GM12878 (cell line): ENCODE results near the gene IFNA13. TPM values are rescaled to one million over a fixed set of nuclear protein-coding genes. Genes with fewer than 3 reads are reported as not detected.
A peak's percentile ranks its signal among the peaks of the same experiment; 100 is the strongest.

ENCODE experiments used
- ATAC-seq: fragments of 200-7000 bp; cut with Tn5 transposase; 3 replicates; pipeline ENCODE4 v1.9.1; 2020; ENCODE audit warnings: mild to moderate bottlenecking, moderate library complexity
- BruUV-seq: library from RNA; stranded (reverse); fragments of 400-500 nt; replicated peaks from 2 replicates; lab custom pipeline; 2021; lab: Mats Ljungman, UMichigan
- CTCF ChIA-PET: fragments of 300-600 bp; sonication (Branson Sonifier 250); formaldehyde crosslinking; extraction: SDS; loops from one replicate; lab custom pipeline; 2021; ENCODE audit warnings: inconsistent platforms; lab: Yijun Ruan, JAX
- POLR2A ChIA-PET: fragments of 350-600 bp; formaldehyde crosslinking; extraction: SDS; loops from one replicate; lab custom pipeline; 2021; ENCODE audit warnings: inconsistent platforms; lab: Charles Lee
- RAD21 ChIA-PET: fragments of 300-600 bp; sonication (Branson Sonifier 250); formaldehyde crosslinking; loops from one replicate; lab custom pipeline; 2023; ENCODE audit warnings: antibody characterized with exemption; ENCODE audit not compliant: unreplicated experiment; lab: Charles Lee
- SMC1A ChIA-PET: fragments of 300-600 bp; sonication (Branson Sonifier 250); formaldehyde crosslinking; loops from one replicate; lab custom pipeline; 2023; ENCODE audit not compliant: unreplicated experiment, uncharacterized antibody; lab: Charles Lee
- DNase-seq: peaks from one replicate; pipeline ENCODE4 v3.0.0-alpha.2; 2011; ENCODE audit warnings: low read depth, low spot score
- FAIRE-seq: peaks from 3 replicates; lab custom pipeline; 2011; peaks lifted over from hg19 to GRCh38; lab: Jason Lieb, UNC
- H2AFZ ChIP-seq: 2 replicates; pipeline ENCODE4 v1.6.0; 2011; ENCODE audit warnings: low read depth, low read length, control low read depth; ENCODE audit not compliant: control insufficient read depth
- H3K27ac ChIP-seq: 2 replicates; pipeline ENCODE4 v1.5.1; 2011; ENCODE audit warnings: control low read depth; ENCODE audit not compliant: control insufficient read depth, insufficient read depth
- H3K27me3 ChIP-seq, 2 experiments: replicated peaks in 1 of 2; 2 replicates each; pipeline versions ENCODE4 v1.6.0 to v1.6.1; 2011; ENCODE audit warnings: low read length in 1 of 2; ENCODE audit not compliant: control insufficient read depth in 2 of 2, insufficient read depth in 2 of 2
- H3K36me3 ChIP-seq, 2 experiments: 2 replicates each; pipeline ENCODE4 v1.5.1; 2011; ENCODE audit warnings: low read length in 1 of 2; ENCODE audit not compliant: control insufficient read depth in 2 of 2, insufficient read depth in 2 of 2
- H3K4me1 ChIP-seq: 2 replicates; pipeline ENCODE4 v1.6.1; 2011; ENCODE audit warnings: mild to moderate bottlenecking, low read length, moderate library complexity, mixed read lengths; ENCODE audit not compliant: control insufficient read depth, insufficient read depth
- H3K4me2 ChIP-seq: 2 replicates; pipeline ENCODE4 v1.6.0; 2011; ENCODE audit warnings: control low read depth; ENCODE audit not compliant: control insufficient read depth, insufficient read depth
- H3K4me3 ChIP-seq: fragments of 200-600 bp; sonication (generic); 2 replicates; pipeline ENCODE4 v1.5.1; 2016
- H3K79me2 ChIP-seq: 2 replicates; pipeline ENCODE4 v1.6.0; 2011; ENCODE audit warnings: low read length; ENCODE audit not compliant: control insufficient read depth, insufficient read depth
- H3K9ac ChIP-seq: 2 replicates; pipeline ENCODE4 v1.8.0; 2011; ENCODE audit warnings: low read length, control low read depth, mixed read lengths; ENCODE audit not compliant: control insufficient read depth, insufficient read depth
- H3K9me3 ChIP-seq: replicated peaks from 3 replicates; pipeline ENCODE4 v1.5.1; 2011; ENCODE audit warnings: mild to moderate bottlenecking, low read length; ENCODE audit not compliant: control insufficient read depth, insufficient read depth
- H4K20me1 ChIP-seq: 2 replicates; pipeline ENCODE4 v1.6.0; 2011; ENCODE audit not compliant: control insufficient read depth, insufficient read depth
- ATF7 ChIP-seq: fragments of 450-650 bp; IDR thresholded peaks from 2 replicates; pipeline ENCODE4 v1.6.1; 2016; ENCODE audit warnings: low read depth, mild to moderate bottlenecking
- CEBPB ChIP-seq, 2 experiments: fragments of 150-350 bp in 1 of 2; IDR thresholded peaks; 2 replicates each; pipeline ENCODE4 v1.6.1; 2012 to 2014; ENCODE audit warnings: low read depth in 2 of 2, low read length in 2 of 2, borderline replicate concordance in 1 of 2, inconsistent platforms in 1 of 2
- CREB1 ChIP-seq: IDR thresholded peaks from 2 replicates; pipeline ENCODE4 v1.6.1; 2012; ENCODE audit warnings: low read depth, mild to moderate bottlenecking, inconsistent platforms
- FOXM1 ChIP-seq: IDR thresholded peaks from 2 replicates; pipeline ENCODE4 v1.6.1; 2012; ENCODE audit warnings: low read depth, mild to moderate bottlenecking, inconsistent platforms, low read length, moderate library complexity
- IKZF2 ChIP-seq, 2 experiments: fragments of 450-650 bp; IDR thresholded peaks; 2 replicates each; pipeline ENCODE4 v1.6.1; 2017; ENCODE audit warnings: mild to moderate bottlenecking in 2 of 2, moderate library complexity in 2 of 2
- JUNB ChIP-seq: IDR thresholded peaks from 2 replicates; pipeline ENCODE4 v1.6.1; 2016; ENCODE audit warnings: antibody characterized with exemption, mild to moderate bottlenecking
- MEF2A ChIP-seq: IDR thresholded peaks from 2 replicates; pipeline ENCODE4 v1.6.1; 2011; ENCODE audit warnings: low read depth, mild to moderate bottlenecking, low read length, moderate library complexity; ENCODE audit not compliant: insufficient read depth
- MXI1 ChIP-seq: fragments of 150-350 bp; IDR thresholded peaks from 2 replicates; pipeline ENCODE4 v1.6.1; 2011; ENCODE audit warnings: low read depth, mild to moderate bottlenecking, inconsistent platforms, low read length, improper control_type of control experiment
- NFIC ChIP-seq: IDR thresholded peaks from 2 replicates; pipeline ENCODE4 v1.6.1; 2012; ENCODE audit warnings: low read depth, mild to moderate bottlenecking, inconsistent platforms, low read length, moderate library complexity
- PAX5 ChIP-seq: IDR thresholded peaks from 2 replicates; pipeline ENCODE4 v1.6.1; 2011; ENCODE audit warnings: low read depth, low read length, borderline replicate concordance
- RBBP5 ChIP-seq: fragments of 200-600 bp; sonication (generic); conservative IDR thresholded peaks from 2 replicates; pipeline ENCODE4 v1.6.1; 2016
- RFX5 ChIP-seq: IDR thresholded peaks from 2 replicates; pipeline ENCODE4 v1.6.1; 2011; ENCODE audit warnings: low read depth, low read length, improper control_type of control experiment
- RUNX3 ChIP-seq: IDR thresholded peaks from 2 replicates; pipeline ENCODE4 v1.6.1; 2012; ENCODE audit warnings: low read length, inconsistent platforms
- SMAD1 ChIP-seq: fragments of 450-650 bp; IDR thresholded peaks from 2 replicates; pipeline ENCODE4 v1.6.1; 2018; ENCODE audit warnings: mild to moderate bottlenecking, low read depth; ENCODE audit not compliant: partially characterized antibody
- SPI1 ChIP-seq: IDR thresholded peaks from 2 replicates; pipeline ENCODE4 v1.6.1; 2011; ENCODE audit warnings: low read depth, mild to moderate bottlenecking, low read length, moderate library complexity, borderline replicate concordance; ENCODE audit not compliant: insufficient read depth
- TBL1XR1 ChIP-seq: IDR thresholded peaks from 2 replicates; pipeline ENCODE4 v1.6.1; 2012; ENCODE audit warnings: low read depth, low read length, improper control_type of control experiment
- YBX1 ChIP-seq: fragments of 450-650 bp; IDR thresholded peaks from 2 replicates; pipeline ENCODE4 v1.6.1; 2016; ENCODE audit warnings: antibody characterized with exemption
- YY1 ChIP-seq: IDR thresholded peaks from 2 replicates; pipeline ENCODE4 v1.6.1; 2011; ENCODE audit warnings: low read depth, mild to moderate bottlenecking, low read length
- ZBED1 ChIP-seq: IDR thresholded peaks from 2 replicates; pipeline ENCODE4 v1.6.1; 2016; ENCODE audit warnings: borderline replicate concordance
- ZNF24 ChIP-seq: fragments of 450-650 bp; IDR thresholded peaks from 2 replicates; pipeline ENCODE4 v1.6.1; 2017; ENCODE audit warnings: antibody characterized with exemption, mild to moderate bottlenecking
- WGBS: methylation state at CpG from one replicate; pipeline ENCODE4 v1.1.6; 2016; ENCODE audit warnings: low lambda C conversion rate; ENCODE audit not compliant: insufficient replicate concordance, insufficient coverage; ENCODE audit errors: missing lambda C conversion rate; 5-methylcytosine and 5-hydroxymethylcytosine counted together
- in situ Hi-C: fragments of 300-500 bp; cut with MboI; formaldehyde crosslinking; loops from 9 replicates; pipeline ENCODE4 v1.14.3; 2018; ENCODE audit warnings: mixed read lengths
- intact Hi-C: fragments of 100-400 bp; cut with micrococcal nuclease; formaldehyde crosslinking; loops from one replicate; pipeline ENCODE4 v1.14.2; 2022; ENCODE audit not compliant: unreplicated experiment
- polyA plus RNA-seq, 11 experiments: library from polyadenylated mRNA; depleted of rRNA in 4 of 11; unstranded in 6 of 11; stranded (reverse) in 5 of 11; fragments of >200 nt; fragmentation: Nextera tagmentation in 4 of 11; fragmentation: Illumina TruSeq in 1 of 11; extraction: Ambion mirVana in 4 of 11; extraction: Trizol in 1 of 11; gene quantifications; 1 replicate in 1 of 11; 2 replicates in 10 of 11; pipeline versions ENCODE4 v1.2.1 to v1.2.3, GENCODE V29; 2011 to 2016; ENCODE audit warnings: inconsistent platforms in 2 of 11, missing spikeins in 2 of 11, low read depth in 1 of 11
- total RNA-seq, 4 experiments: library from RNA; depleted of rRNA in 3 of 4; stranded (reverse); fragments of >200 nt in 3 of 4; fragmentation: Illumina TruSeq in 1 of 4; extraction: Trizol in 1 of 4; gene quantifications; 2 replicates each; pipeline versions ENCODE4 v1.2.1 to v1.2.3, GENCODE V29; 2013 to 2021
- TF ChIP-seq, protein P1 (sequence below): IDR thresholded peaks from 2 replicates; pipeline ENCODE4 v1.6.1; 2012; ENCODE audit warnings: low read depth, low read length, improper control_type of control experiment
- TF ChIP-seq, protein P2 (sequence below): IDR thresholded peaks from 2 replicates; pipeline ENCODE4 v1.6.1; 2012; ENCODE audit warnings: low read length, inconsistent platforms

Gene IFNA13
- total and polyA plus RNA-seq, 10 of the 15 experiments (the other 5 are each of a cell fraction or from before 2014, with no cell fraction given) = not detected

DNA sequence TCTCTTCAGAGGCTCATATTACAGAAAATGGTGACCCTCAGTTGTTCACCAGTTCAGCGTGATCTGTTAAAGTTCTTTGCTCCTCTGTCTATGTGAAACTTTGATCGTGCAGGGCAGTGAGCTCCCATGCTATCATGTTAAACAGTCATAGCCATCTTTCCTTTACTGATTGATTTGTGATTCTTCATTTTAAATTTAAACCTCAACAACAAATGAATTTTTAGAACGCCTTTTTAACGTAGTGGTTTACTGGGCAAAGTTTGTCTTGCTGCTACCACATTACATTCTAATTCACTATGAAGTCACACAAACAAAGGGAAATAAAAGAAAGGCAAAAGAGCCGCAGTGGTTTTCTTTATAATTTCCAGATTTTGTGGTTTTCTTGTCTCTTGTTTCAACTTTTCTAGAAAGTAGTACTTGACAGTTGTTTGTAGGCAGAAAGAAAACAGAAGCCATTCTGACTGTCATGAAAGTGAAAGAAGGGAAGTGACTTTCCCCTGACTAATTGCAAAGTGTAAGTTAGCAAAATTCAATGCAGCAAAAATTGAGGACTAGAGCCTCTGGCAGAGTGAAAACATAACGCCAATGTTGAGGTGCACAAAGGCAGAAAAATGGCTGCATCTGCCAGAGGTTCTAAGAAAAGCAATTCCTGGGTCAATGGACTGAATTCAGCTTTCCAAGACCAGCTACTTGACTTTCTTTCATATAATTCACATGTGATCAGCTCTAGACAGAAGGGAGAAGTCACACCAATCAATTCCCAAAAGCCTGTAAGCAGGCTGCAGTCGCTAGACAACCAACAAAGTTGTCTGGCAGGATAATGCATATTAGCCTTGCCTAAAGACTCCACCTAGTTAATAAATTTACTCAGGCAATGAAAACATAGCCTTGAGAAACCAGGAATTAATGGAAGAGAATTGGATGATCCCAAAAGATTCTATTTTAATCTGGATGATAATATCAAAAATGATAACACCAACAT, 10.1 kb downstream of the IFNA13 start:
- peak overlapping the region; percentile 65 for H3K4me2 ChIP-seq
- CTCF ChIA-PET = interaction anchor here (0.5 to 3.1 kb wide), 8 partner anchors 21 to 41 kb away, joined by 3 to 26 read pairs (median 4); no protein-coding TSS in a partner anchor
- POLR2A ChIA-PET = interaction anchor here (1.2 to 1.7 kb wide), 3 partner anchors 23 to 26 kb away, joined by 4 to 7 read pairs (median 5); no protein-coding TSS in a partner anchor
- peak overlapping the region; percentile 45; the same call in 1 of the 2 replicates for H3K27ac ChIP-seq
- RAD21 ChIA-PET = interaction anchor here (1.6 to 2.7 kb wide), 7 partner anchors 10 to 38 kb away, joined by 4 to 22 read pairs (median 6); partner anchors contain the start of genes IFNA2 and KLHL9
- DNase-seq (peak; percentile 76), ATAC-seq (peak; percentile 94), FAIRE-seq (peak; percentile 62)
- no peak overlapping the region for H3K4me3 ChIP-seq
- 9% methylated on average over 7 of the region's 7 CpGs for WGBS
- no peak overlapping the region for H3K9ac ChIP-seq
- peak overlapping the region; percentile 46; the same call in 1 of the 2 replicates for H2AFZ ChIP-seq
- no TSS peak for BruUV-seq
- SMC1A ChIA-PET = interaction anchor here (0.7 to 3.3 kb wide), 13 partner anchors 11 to 119 kb away, joined by 3 to 31 read pairs (median 4); partner anchors contain the start of genes IFNA2 and KLHL9
- H3K79me2 ChIP-seq = no peaks in the 10 kb centered on the region
- peaks cover 18% of the 10 kb centered on the region; the same call in 1 of the 2 replicates for H3K4me1 ChIP-seq
- no peaks in the 10 kb centered on the region for H3K27me3 ChIP-seq
- intact Hi-C loops = loop anchor here (1.0 to 2.0 kb wide), 2 partner anchors 23 to 24 kb away; partner anchors contain the start of gene KLHL9
- no peaks in the 10 kb centered on the region for H3K36me3 ChIP-seq
- no peaks in the 10 kb centered on the region for H4K20me1 ChIP-seq
- no peaks in the 10 kb centered on the region; the same call in 1 of the 3 replicates for H3K9me3 ChIP-seq
- in situ Hi-C loops = no loop called here
- no peak for TF ChIP-seq YBX1
- peak; percentile 85 to 87 for TF ChIP-seq IKZF2 (IDR thresholded peaks at IDR 0.05)
- TF ChIP-seq SPI1 = peak; percentile 97
- 0 out of 2 replicates have a peak, but pooled peaks have one; percentile 62 for TF ChIP-seq ZBED1
- TF ChIP-seq ATF7 = peak; percentile 77
- TF ChIP-seq YY1 = peak; percentile 45; the same call in 1 of the 2 replicates
- peak; percentile 45; the same call in 1 of the 2 replicates for TF ChIP-seq CREB1
- no peak; the same call in 1 of the 2 replicates for TF ChIP-seq MXI1
- TF ChIP-seq JUNB = peak; percentile 73
- TF ChIP-seq ZNF24 = peak; percentile 22; the same call in 1 of the 2 replicates
- TF ChIP-seq, protein P1, sequence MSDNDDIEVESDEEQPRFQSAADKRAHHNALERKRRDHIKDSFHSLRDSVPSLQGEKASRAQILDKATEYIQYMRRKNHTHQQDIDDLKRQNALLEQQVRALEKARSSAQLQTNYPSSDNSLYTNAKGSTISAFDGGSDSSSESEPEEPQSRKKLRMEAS = no peak
- peak; percentile 27; the same call in 1 of the 2 replicates for TF ChIP-seq PAX5
- TF ChIP-seq NFIC = peak; percentile 93
- no peak for TF ChIP-seq SMAD1
- TF ChIP-seq FOXM1 = peak; percentile 79
- TF ChIP-seq, protein P2, sequence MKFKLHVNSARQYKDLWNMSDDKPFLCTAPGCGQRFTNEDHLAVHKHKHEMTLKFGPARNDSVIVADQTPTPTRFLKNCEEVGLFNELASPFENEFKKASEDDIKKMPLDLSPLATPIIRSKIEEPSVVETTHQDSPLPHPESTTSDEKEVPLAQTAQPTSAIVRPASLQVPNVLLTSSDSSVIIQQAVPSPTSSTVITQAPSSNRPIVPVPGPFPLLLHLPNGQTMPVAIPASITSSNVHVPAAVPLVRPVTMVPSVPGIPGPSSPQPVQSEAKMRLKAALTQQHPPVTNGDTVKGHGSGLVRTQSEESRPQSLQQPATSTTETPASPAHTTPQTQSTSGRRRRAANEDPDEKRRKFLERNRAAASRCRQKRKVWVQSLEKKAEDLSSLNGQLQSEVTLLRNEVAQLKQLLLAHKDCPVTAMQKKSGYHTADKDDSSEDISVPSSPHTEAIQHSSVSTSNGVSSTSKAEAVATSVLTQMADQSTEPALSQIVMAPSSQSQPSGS = peak; percentile 80
- 0 out of 2 replicates have a peak, but pooled peaks have one; percentile 26 for TF ChIP-seq RFX5
- TF ChIP-seq RBBP5 = no peak
- peak; percentile 95 for TF ChIP-seq RUNX3
- TF ChIP-seq CEBPB (IDR thresholded peaks at IDR 0.05; ENCODE audit: borderline replicate concordance in 1 of 2, low read depth in 2 of 2, low read length in 2 of 2) = 0 out of 4 replicates have a peak, but pooled peaks of 1 of the 2 experiments have one; percentile 57
- TF ChIP-seq TBL1XR1 = peak; percentile 41; the same call in 1 of the 2 replicates
- no peak for TF ChIP-seq MEF2A
